HL-60/S4 treated with retinoic acid at 250 ng/mL for 4 days and 3 days (cell line): ENCODE data around the gene GALR3.

Experiments used
- in situ Hi-C: fragments of 300-500 bp; cut with MboI; formaldehyde crosslinking; loops from 2 replicates; pipeline ENCODE4 v1.7.0; 2022; ENCODE audit warnings: low sequenced_read_pairs

The GALR3 gene

DNA sequence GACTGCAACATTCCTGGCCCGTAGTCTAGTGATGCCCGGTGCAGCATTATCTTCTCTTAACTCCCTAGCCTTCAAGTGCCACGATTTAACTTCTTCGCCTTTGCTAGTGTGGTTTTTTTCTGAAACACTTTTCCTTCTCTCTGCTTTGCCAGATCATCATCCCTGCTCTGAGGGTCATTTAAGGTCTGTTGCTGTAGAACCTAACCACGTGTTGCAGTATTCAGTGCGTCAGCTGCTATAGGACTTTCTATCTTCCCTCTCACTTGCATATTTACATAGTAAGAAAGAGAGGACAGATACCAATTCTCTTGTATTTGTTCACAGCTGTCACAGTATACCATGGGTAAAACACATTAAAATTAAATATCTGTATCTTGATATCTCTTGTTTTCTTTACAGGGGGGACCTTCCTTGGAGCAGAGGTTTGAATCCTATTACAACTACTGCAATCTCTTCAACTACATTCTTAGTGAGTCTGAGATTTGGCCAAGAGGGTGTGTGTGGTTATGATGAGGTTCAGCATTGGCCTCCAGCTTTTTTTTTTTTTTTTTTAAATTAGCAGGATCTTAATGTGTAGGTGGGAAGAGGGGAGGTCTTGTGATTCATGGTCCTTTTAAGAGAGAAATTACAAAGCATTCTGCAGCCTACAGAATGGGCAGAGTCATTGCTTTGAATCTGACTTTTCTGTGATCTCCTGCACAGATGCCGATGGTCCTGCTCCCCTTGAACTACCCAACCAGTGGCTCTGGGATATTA is 39.6 kb downstream of the GALR3 start:
- in situ Hi-C loops = no loop called here

GRCh38 chr22:37865510-37865909 is 42.3 kb downstream of the GALR3 start:
- in situ Hi-C loops = no loop called here

- in situ Hi-C loops = no loop called here
Measured at GRCh38 chr22:37870273-37870672, 47.1 kb downstream of the GALR3 start.
